Fibroblast of pulmonary artery (primary cell): ENCODE data around the gene C9orf153.
"Not testable (repeated sequence)": the region's sequence is repeated elsewhere in the genome, so short reads cannot be mapped to it uniquely, and the experiment has no call there.

Experiments used
- DNase-seq: peaks from one replicate; pipeline ENCODE4 v3.0.0-alpha.2; 2010; ENCODE audit warnings: low read depth
- H3K4me3 ChIP-seq: replicated peaks from 2 replicates; pipeline ENCODE4 v1.5.1; 2011; ENCODE audit warnings: low read depth, mild to moderate bottlenecking, control low read depth, low read length, moderate library complexity
- CTCF ChIP-seq: IDR thresholded peaks from 2 replicates; pipeline ENCODE4 v1.5.1; 2011; ENCODE audit warnings: mild to moderate bottlenecking, control low read depth, low read length, inconsistent platforms; ENCODE audit errors: missing control alignments

C9orf153 gene

GRCh38 chr9:86259557-86259956, at the start of gene C9orf153:
Gene C9orf153 (minus strand): TSS chr9:86259657. CDS start chr9:86229603, 30,054 bp downstream.
- DNase-seq = no peak
- no peak for TF ChIP-seq CTCF
- no peak within 1 kb of the TSS for H3K4me3 ChIP-seq

GRCh38 chr9:86308687-86309086, 49.2 kb upstream of the C9orf153 start:
- TF ChIP-seq CTCF = no peak

GRCh38 chr9:86304236-86304730, 44.8 kb upstream of the C9orf153 start:
- H3K4me3 ChIP-seq = no peak overlapping the region
- DNase-seq = no peak
- TF ChIP-seq CTCF = no peak

More at GRCh38 chr9:86308687-86309086, 49.2 kb upstream of the C9orf153 start:
- H3K4me3 ChIP-seq = no peak overlapping the region
- no peak for DNase-seq

GRCh38 chr9:86303316-86303975, 44.0 kb upstream of the C9orf153 start:
- H3K4me3 ChIP-seq = no peak overlapping the region
- TF ChIP-seq CTCF = no peak
- DNase-seq = peak; percentile 63

- DNase-seq = no peak
- no peak for TF ChIP-seq CTCF
- no peak overlapping the region for H3K4me3 ChIP-seq
Observed at GRCh38 chr9:86301686-86302085, 42.2 kb upstream of the C9orf153 start.

- DNase-seq = no peak
- no peak for TF ChIP-seq CTCF
- no peak overlapping the region for H3K4me3 ChIP-seq
Observed at GRCh38 chr9:86300701-86301100, 41.2 kb upstream of the C9orf153 start.

- DNase-seq = no peak
- no peak overlapping the region for H3K4me3 ChIP-seq
- TF ChIP-seq CTCF = no peak
Observed at GRCh38 chr9:86298873-86299272, 39.4 kb upstream of the C9orf153 start.

- DNase-seq, H3K4me3 ChIP-seq: not testable (repeated sequence)
Observed at GRCh38 chr9:86290341-86290740, 30.9 kb upstream of the C9orf153 start.
